OCI-LY7 (cell line): ENCODE data around the gene ELMO1. TPM values are rescaled to one million over a fixed set of nuclear protein-coding genes. Genes with fewer than 3 reads are reported as not detected.

Experiments
- BruUV-seq: library from RNA; stranded (reverse); fragments of 400-500 nt; replicated peaks from 2 replicates; lab custom pipeline; 2021; lab: Mats Ljungman, UMichigan
- CTCF ChIA-PET: fragments of 300-600 bp; sonication (Branson Sonifier 250); formaldehyde crosslinking; loops from one replicate; lab custom pipeline; 2022; ENCODE audit warnings: antibody characterized with exemption; ENCODE audit not compliant: unreplicated experiment; lab: Charles Lee
- POLR2A ChIA-PET: fragments of 300-600 bp; sonication (Branson Sonifier 250); formaldehyde crosslinking; loops from one replicate; lab custom pipeline; 2022; ENCODE audit warnings: antibody characterized with exemption; lab: Charles Lee
- DNase-seq: peaks from one replicate; pipeline ENCODE4 v3.0.0-alpha.2; 2015; ENCODE audit warnings: low spot score
- H2AFZ ChIP-seq: fragments of 200-600 bp; sonication (generic), shearing (Covaris generic); 2 replicates; pipeline ENCODE4 v1.6.1; 2014; ENCODE audit warnings: mild to moderate bottlenecking, antibody characterized with exemption, low read length, moderate library complexity
- H3K27ac ChIP-seq: fragments of 200-600 bp; sonication (generic); 2 replicates; pipeline ENCODE4 v1.5.1; 2014; ENCODE audit warnings: mixed run types, low read depth, mild to moderate bottlenecking, moderate library complexity, low read length, inconsistent platforms; ENCODE audit not compliant: poor library complexity, severe bottlenecking
- H3K36me3 ChIP-seq: fragments of 200-600 bp; sonication (generic); 2 replicates; pipeline ENCODE4 v1.6.1; 2014; ENCODE audit warnings: mild to moderate bottlenecking, antibody characterized with exemption, low read length, moderate library complexity, mixed read lengths; ENCODE audit not compliant: insufficient read depth
- H3K4me1 ChIP-seq: fragments of 200-600 bp; sonication (generic); 2 replicates; pipeline ENCODE4 v1.5.1; 2014; ENCODE audit warnings: mild to moderate bottlenecking, low read length; ENCODE audit not compliant: insufficient read depth, poor library complexity, severe bottlenecking
- H3K4me2 ChIP-seq: fragments of 200-600 bp; sonication (generic); 2 replicates; pipeline ENCODE4 v1.6.1; 2014; ENCODE audit warnings: mild to moderate bottlenecking, low read length
- H3K4me3 ChIP-seq: fragments of 200-600 bp; sonication (generic); 2 replicates; pipeline ENCODE4 v1.5.1; 2014; ENCODE audit warnings: mild to moderate bottlenecking, low read depth, low read length; ENCODE audit not compliant: poor library complexity, severe bottlenecking
- H3K79me2 ChIP-seq: fragments of 200-600 bp; sonication (generic); 2 replicates; pipeline ENCODE4 v1.6.1; 2016; ENCODE audit warnings: low read depth, mild to moderate bottlenecking, low read length, moderate library complexity, mixed read lengths; ENCODE audit not compliant: insufficient read depth
- H3K9me2 ChIP-seq: fragments of 200-600 bp; sonication (generic); 2 replicates; pipeline ENCODE4 v1.6.1; 2016; ENCODE audit warnings: mild to moderate bottlenecking, low read length, mixed read lengths; ENCODE audit not compliant: insufficient read depth
- H3K9me3 ChIP-seq: fragments of 200-600 bp; sonication (generic); 2 replicates; pipeline ENCODE4 v1.6.1; 2014; ENCODE audit warnings: mild to moderate bottlenecking, mixed run types, low read length, mixed read lengths
- H4K20me1 ChIP-seq: fragments of 200-600 bp; sonication (generic); 2 replicates; pipeline ENCODE4 v1.6.1; 2014; ENCODE audit warnings: mild to moderate bottlenecking, antibody characterized with exemption, low read length, moderate library complexity, mixed read lengths; ENCODE audit not compliant: insufficient read depth
- CTCF ChIP-seq: fragments of 200-600 bp; sonication (generic); conservative IDR thresholded peaks from 2 replicates; pipeline ENCODE4 v1.5.1; 2014; ENCODE audit warnings: mild to moderate bottlenecking, antibody characterized with exemption, low read length, moderate library complexity, mixed read lengths
- EZH2phosphoT487 ChIP-seq: fragments of 200-600 bp; sonication (generic); IDR thresholded peaks from 2 replicates; pipeline ENCODE4 v1.6.1; 2018; ENCODE audit warnings: low read depth, borderline replicate concordance, mild to moderate bottlenecking, mixed run types, antibody characterized with exemption, low read length, moderate library complexity, mixed read lengths
- intact Hi-C: fragments of 100-400 bp; cut with micrococcal nuclease; formaldehyde crosslinking; loops from one replicate; pipeline ENCODE4 v1.10.0; 2022; ENCODE audit not compliant: unreplicated experiment
- total RNA-seq, 2 experiments: library from RNA; depleted of rRNA in 1 of 2; stranded (reverse); fragments of >200 nt in 1 of 2; shearing (Covaris generic) in 1 of 2; gene quantifications; 2 replicates each; pipeline ENCODE4 v1.2.3, GENCODE V29; 2014 to 2022

Gene ELMO1
- total RNA-seq, 2 experiments from 2014 or later = 101 to 103 TPM

- no peaks in the 10 kb centered on the region for H3K36me3 ChIP-seq
- H3K9me2 ChIP-seq = no peaks in the 10 kb centered on the region
- no TSS peak for BruUV-seq
- ChIA-PET POLR2A (interaction anchor here (0.6 kb wide), 1 partner anchor 14 kb away, joined by 4 read pairs; no protein-coding TSS in a partner anchor), CTCF (no interaction called here)
- peaks cover 1% of the 10 kb centered on the region for H3K4me1 ChIP-seq
- no peaks in the 10 kb centered on the region for H3K9me3 ChIP-seq
- H4K20me1 ChIP-seq = no peaks in the 10 kb centered on the region
- no peak overlapping the region for H3K27ac ChIP-seq
- no peak overlapping the region for H3K4me2 ChIP-seq
- intact Hi-C loops = no loop called here
- no peak for DNase-seq
- H3K79me2 ChIP-seq = no peaks in the 10 kb centered on the region
- no peak overlapping the region for H3K4me3 ChIP-seq
- no peak overlapping the region for H2AFZ ChIP-seq
- TF ChIP-seq CTCF (no peak), EZH2phosphoT487 (no peak)
Measured at GRCh38 chr7:37455081-37455480, 6.4 kb upstream of the ELMO1 start.

- no peak overlapping the region for H3K4me2 ChIP-seq
- no peak for TF ChIP-seq CTCF
- H3K79me2 ChIP-seq = no peaks in the 10 kb centered on the region
- H3K4me1 ChIP-seq = peaks cover 19% of the 10 kb centered on the region
- intact Hi-C loops = no loop called here
- H2AFZ ChIP-seq = no peak overlapping the region
- BruUV-seq = no TSS peak
- H3K36me3 ChIP-seq = no peaks in the 10 kb centered on the region
- no peaks in the 10 kb centered on the region for H3K9me3 ChIP-seq
- no peaks in the 10 kb centered on the region for H3K9me2 ChIP-seq
- no peak for DNase-seq
- H3K4me3 ChIP-seq = no peak overlapping the region
- POLR2A ChIA-PET = interaction anchor here (0.7 kb wide), 1 partner anchor 92 kb away, joined by 3 read pairs; no protein-coding TSS in a partner anchor
- no peak overlapping the region for H3K27ac ChIP-seq
- no peaks in the 10 kb centered on the region for H4K20me1 ChIP-seq
- CTCF ChIA-PET = no interaction called here
Measured at GRCh38 chr7:37452346-37452745, 3.7 kb upstream of the ELMO1 start.

GRCh38 chr7:37450035-37450434 lies 1.4 kb upstream of the ELMO1 start:
- H3K9me3 ChIP-seq = no peaks in the 10 kb centered on the region
- H3K4me3 ChIP-seq = no peak overlapping the region
- no TSS peak for BruUV-seq

More at GRCh38 chr7:37450035-37450434, 1.4 kb upstream of the ELMO1 start:
- ChIA-PET CTCF (interaction anchor here (1.2 kb wide), 1 partner anchor 216 kb away, joined by 6 read pairs; no protein-coding TSS in a partner anchor), POLR2A (interaction anchor here (0.8 to 1.3 kb wide), 2 partner anchors 16 to 115 kb away, joined by 3 read pairs; no protein-coding TSS in a partner anchor)
- peak overlapping the region; percentile 85 for H3K4me2 ChIP-seq
- peaks cover 19% of the 10 kb centered on the region for H3K4me1 ChIP-seq
- H2AFZ ChIP-seq = peak overlapping the region; percentile 87; the same call in 1 of the 2 replicates
- no peaks in the 10 kb centered on the region for H3K9me2 ChIP-seq
- H4K20me1 ChIP-seq = no peaks in the 10 kb centered on the region
- no peak for DNase-seq
- intact Hi-C loops = no loop called here
- H3K79me2 ChIP-seq = no peaks in the 10 kb centered on the region
- TF ChIP-seq CTCF = no peak
- TF ChIP-seq EZH2phosphoT487 = no peak
- H3K36me3 ChIP-seq = no peaks in the 10 kb centered on the region
- H3K27ac ChIP-seq = no peak overlapping the region
